Right atrium auricular region (tissue), 2 donors: Measurements from ENCODE around the gene RASGRF2. TPM values are rescaled to one million over a fixed set of nuclear protein-coding genes. Genes with fewer than 3 reads are reported as not detected.

Experiments
- DNase-seq: peaks from one replicate; pipeline ENCODE4 v3.0.0-alpha.2; 2019; ENCODE audit warnings: low spot score
- H3K27ac ChIP-seq, 2 donors: fragments of 200-600 bp; sonication (generic); 1 replicate in 1 of 2; 2 replicates in 1 of 2; pipeline ENCODE4 v1.5.1; 2016 to 2019
- H3K27me3 ChIP-seq, 2 donors: fragments of 200-600 bp; sonication (generic); one replicate each; pipeline versions ENCODE4 v1.5.1 to v1.6.0; 2017 to 2019
- H3K36me3 ChIP-seq: fragments of 200-600 bp; sonication (generic); one replicate; pipeline ENCODE4 v1.5.1; 2016
- H3K4me1 ChIP-seq, 2 donors: fragments of 200-600 bp; sonication (generic); one replicate each; pipeline versions ENCODE4 v1.5.1 to v1.6.0; 2017 to 2019
- H3K4me3 ChIP-seq, 2 donors: fragments of 200-600 bp; sonication (generic); 1 replicate in 1 of 2; 2 replicates in 1 of 2; pipeline ENCODE4 v1.5.1; 2017 to 2019; ENCODE audit warnings: mild to moderate bottlenecking in 1 of 2, moderate library complexity in 1 of 2
- H3K9me3 ChIP-seq, 2 donors: fragments of 200-600 bp; sonication (generic); one replicate each; pipeline ENCODE4 v1.5.1; 2019
- CTCF ChIP-seq, 2 donors: fragments of 200-600 bp; sonication (generic); IDR thresholded peaks; one replicate each; pipeline ENCODE4 v1.5.1; 2019; ENCODE audit warnings: antibody characterized with exemption in 2 of 2
- total RNA-seq, 2 donors: library from RNA; depleted of rRNA; stranded (reverse); fragments of >200 nt; gene quantifications; one replicate each; pipeline ENCODE4 v1.1.0, GENCODE V29; 2016

RASGRF2 gene
- total RNA-seq, 2 donors from 2014 or later, result 3.5 to 6.3 TPM

- Histone ChIP-seq H3K4me1 (peaks cover 0 to 9% of the 10 kb centered on the region in 2 donors), H3K36me3 (no peaks in the 10 kb centered on the region), H3K4me3 (no peak overlapping the region), H3K9me3 (no peaks in the 10 kb centered on the region), H3K27me3 (no peaks in the 10 kb centered on the region), H3K27ac (peak overlapping the region; percentile 54 to 62)
- no peak for DNase-seq
- no peak for TF ChIP-seq CTCF (IDR thresholded peaks at IDR 0.05)
Measured at GRCh38 chr5:80977764-80978163, 17.6 kb downstream of the RASGRF2 start.

- no peak for TF ChIP-seq CTCF (IDR thresholded peaks at IDR 0.05)
- no peak for DNase-seq
- Histone ChIP-seq H3K27me3 (no peaks in the 10 kb centered on the region), H3K9me3 (no peaks in the 10 kb centered on the region), H3K4me3 (no peak overlapping the region), H3K27ac (no peak overlapping the region), H3K4me1 (peaks cover 0 to 9% of the 10 kb centered on the region in 2 donors), H3K36me3 (no peaks in the 10 kb centered on the region)
Measured at GRCh38 chr5:80978772-80979317, 18.7 kb downstream of the RASGRF2 start.

GRCh38 chr5:80982093-80982492 lies 21.9 kb downstream of the RASGRF2 start:
- Histone ChIP-seq H3K9me3 (no peaks in the 10 kb centered on the region), H3K4me1 (no peaks in the 10 kb centered on the region), H3K27ac (no peak overlapping the region), H3K4me3 (no peak overlapping the region), H3K36me3 (no peaks in the 10 kb centered on the region), H3K27me3 (no peaks in the 10 kb centered on the region)
- TF ChIP-seq CTCF (IDR thresholded peaks at IDR 0.05), result no peak
- no peak for DNase-seq

- Histone ChIP-seq H3K4me1 (no peaks in the 10 kb centered on the region), H3K9me3 (no peaks in the 10 kb centered on the region), H3K27me3 (no peaks in the 10 kb centered on the region), H3K27ac (peak overlapping the region; percentile 24 to 58), H3K36me3 (no peaks in the 10 kb centered on the region), H3K4me3 (no peak overlapping the region)
- DNase-seq, result no peak
- TF ChIP-seq CTCF (IDR thresholded peaks at IDR 0.05), result no peak
Measured at GRCh38 chr5:80985600-80986228, 25.6 kb downstream of the RASGRF2 start.

- no peak overlapping the region for H3K4me3 ChIP-seq
Measured at GRCh38 chr5:80986382-80986781, 26.2 kb downstream of the RASGRF2 start.

More at GRCh38 chr5:80986382-80986781, 26.2 kb downstream of the RASGRF2 start:
- Histone ChIP-seq H3K27me3 (no peaks in the 10 kb centered on the region), H3K4me1 (no peaks in the 10 kb centered on the region), H3K36me3 (no peaks in the 10 kb centered on the region), H3K9me3 (no peaks in the 10 kb centered on the region), H3K27ac (peak overlapping the region; percentile 24 to 58)
- TF ChIP-seq CTCF (IDR thresholded peaks at IDR 0.05), result no peak
- DNase-seq, result no peak
